Measurements from ENCODE around the gene SINHCAF. TPM values are rescaled to one million over a fixed set of nuclear protein-coding genes. Genes with fewer than 3 reads are reported as not detected.

The SINHCAF gene
- total and polyA plus RNA-seq, 2 of the 8 experiments (the other 6 are each of a cell fraction or from before 2014, with no cell fraction given) = 138 to 576 TPM

- TF ChIP-seq RXRA (IDR thresholded peaks at IDR 0.05; ENCODE audit: insufficient read depth, low read depth, low read length) = no peak
- 0 out of 2 replicates have a peak, but pooled peaks have one; percentile 1 for TF ChIP-seq MAX (IDR thresholded peaks at IDR 0.05)
- peak; percentile 18 for TF ChIP-seq KDM4A (IDR thresholded peaks at IDR 0.05; ENCODE audit: low read depth, low read length, severe bottlenecking)
- TF ChIP-seq HDAC2 (IDR thresholded peaks at IDR 0.05; ENCODE audit: borderline replicate concordance in 1 of 2, low read depth in 2 of 2, low read length in 2 of 2) = 0 out of 4 replicates have a peak, but pooled peaks of 1 of the 2 experiments have one; percentile 3
- no peak overlapping the region for H2BK20ac ChIP-seq (ENCODE audit: low read length)
- H3K36me3 ChIP-seq (ENCODE audit: control insufficient read depth in 2 of 4, insufficient read depth in 4 of 4, low read length in 3 of 4) = peaks cover 0 to 4% (median 0%) of the 10 kb centered on the region in 4 experiments; a peak in 2 of 8 replicates
- peaks cover 18 to 22% of the 10 kb centered on the region in 2 experiments for H4K20me1 ChIP-seq (replicated peaks in 1 of 2; ENCODE audit: control insufficient read depth in 1 of 2, insufficient read depth in 2 of 2, low read length in 2 of 2)
- H4K91ac ChIP-seq (replicated peaks; ENCODE audit: insufficient read length, low read length) = peak overlapping the region; percentile 96
- CTCF ChIA-PET (ENCODE audit: partially characterized antibody) = interaction anchor here (2.5 kb wide), 1 partner anchor 61 kb away, joined by 10 read pairs; no protein-coding TSS in a partner anchor
- POLR2A ChIA-PET (ENCODE audit: partially characterized antibody) = interaction anchor here (0.6 to 5.8 kb wide), 23 partner anchors 9 to 543 kb away, joined by 3 to 77 read pairs (median 7); no protein-coding TSS in a partner anchor
- H2AFZ ChIP-seq (ENCODE audit: low read length) = no peak overlapping the region
- H2BK12ac ChIP-seq (ENCODE audit: low read depth, low read length) = peak overlapping the region; percentile 63; the same call in 1 of the 2 replicates
- peak overlapping the region; percentile 98 to 99 (median 98) for H3K9ac ChIP-seq (replicated peaks in 1 of 4; ENCODE audit: extremely low read depth in 1 of 4, low read depth in 3 of 4, low read length in 3 of 4)
- peak overlapping the region; percentile 94 for H3K27ac ChIP-seq (ENCODE audit: low read depth, low read length)
- 1% methylated on average over 36 of the region's 36 CpGs; no CpG with 5 or more reads in 1 of the 2 experiments for WGBS, 2 experiments (ENCODE audit: extremely low coverage in 1 of 2, insufficient coverage in 1 of 2, insufficient read length in 1 of 2, insufficient replicate concordance in 2 of 2, low coverage in 1 of 2, low lambda C conversion rate in 2 of 2, missing lambda C conversion rate in 1 of 2)
- H3K9me3 ChIP-seq (ENCODE audit: insufficient read depth in 2 of 2, low read depth in 1 of 2, low read length in 1 of 2) = no peaks in the 10 kb centered on the region
- H3K56ac ChIP-seq (replicated peaks; ENCODE audit: insufficient read length, low read depth, low read length) = peak overlapping the region; percentile 13
- FAIRE-seq (no peak), DNase-seq (ENCODE audit: low read depth in 1 of 2, low spot score in 2 of 2) (no peak)
- no peaks in the 10 kb centered on the region for H3K27me3 ChIP-seq (replicated peaks in 1 of 4; ENCODE audit: control insufficient read depth in 3 of 4, extremely low read depth in 1 of 4, insufficient read depth in 3 of 4, low read length in 3 of 4)
- no peaks in the 10 kb centered on the region for H3K79me1 ChIP-seq (ENCODE audit: low read depth, low read length)
- peaks cover 2% of the 10 kb centered on the region; the same call in 1 of the 2 replicates for H3K23me2 ChIP-seq (ENCODE audit: low read depth, low read length)
- H2BK120ac ChIP-seq (replicated peaks; ENCODE audit: low read depth, low read length) = peak overlapping the region; percentile 36
- no peak overlapping the region for H3K14ac ChIP-seq (ENCODE audit: insufficient read length)
- no peak overlapping the region for H3K23ac ChIP-seq (ENCODE audit: insufficient read length)
- no peak overlapping the region for H2BK15ac ChIP-seq (ENCODE audit: low read length)
- H3K4me1 ChIP-seq (replicated peaks in 1 of 4; ENCODE audit: control insufficient read depth in 3 of 4, insufficient read depth in 4 of 4, low read length in 3 of 4) = peaks cover 3 to 16% (median 4%) of the 10 kb centered on the region in 4 experiments; a peak in 5 of 7 replicates
- H4K8ac ChIP-seq (ENCODE audit: extremely low read depth, insufficient read depth, low read length) = peak overlapping the region; percentile 98; the same call in 1 of the 2 replicates
- peak overlapping the region; percentile 95 to 99 (median 99) for H3K4me3 ChIP-seq (ENCODE audit: extremely low read depth in 1 of 4, insufficient read depth in 2 of 4, low read depth in 3 of 4, low read length in 4 of 4)
- peak overlapping the region; percentile 93 for H3K18ac ChIP-seq (ENCODE audit: extremely low read depth, low read length)
- H2AK5ac ChIP-seq (ENCODE audit: low read depth, low read length) = peak overlapping the region; percentile 88
- peak overlapping the region; percentile 85 to 91 for H3K4me2 ChIP-seq (ENCODE audit: insufficient read depth in 1 of 2, low read depth in 2 of 2, low read length in 2 of 2)
- H2BK5ac ChIP-seq (ENCODE audit: low read depth, low read length) = peak overlapping the region; percentile 98
- peak overlapping the region; percentile 92 for H3K4ac ChIP-seq (replicated peaks; ENCODE audit: insufficient read length, low read depth, low read length)
- peaks cover 52 to 64% of the 10 kb centered on the region in 2 experiments for H3K79me2 ChIP-seq (ENCODE audit: control insufficient read depth in 1 of 2, insufficient read depth in 2 of 2, low read length in 2 of 2)
- peak overlapping the region; percentile 94 for H4K5ac ChIP-seq (ENCODE audit: insufficient read length, low read depth, low read length)
Measured at GRCh38 chr12:31325524-31325875, 450 bp downstream of the SINHCAF start.
